T-helper 17 cell (primary cell): ENCODE results near the gene PDGFRB. TPM values are rescaled to one million over a fixed set of nuclear protein-coding genes. Genes with fewer than 3 reads are reported as not detected.
"Not testable (repeated sequence)": the region's sequence is repeated elsewhere in the genome, so short reads cannot be mapped to it uniquely, and the experiment has no call there.

Experiments
- ATAC-seq: fragments of 150-1000 bp; cut with Tn5 transposase; 2 replicates; pipeline ENCODE4 v1.10.0; 2021; ENCODE audit warnings: mild to moderate bottlenecking, moderate library complexity
- DNase-seq, 3 donors: peaks; one replicate each; pipeline versions ENCODE4 v3.0.0 to v3.0.0-alpha.2; 2020 to 2021
- H3K9me3 ChIP-seq: one replicate; pipeline ENCODE4 v1.7.0; 2013; ENCODE audit warnings: low read length, mild to moderate bottlenecking; ENCODE audit not compliant: control insufficient read depth, poor library complexity, severe bottlenecking
- H3K27ac Mint-ChIP-seq: one replicate; pipeline ENCODE4 v1.8.0; 2022; ENCODE audit warnings: mild to moderate bottlenecking, moderate library complexity, mixed read lengths
- H3K27me3 Mint-ChIP-seq: one replicate; pipeline ENCODE4 v1.8.0; 2022; ENCODE audit warnings: mixed read lengths
- H3K36me3 Mint-ChIP-seq: one replicate; pipeline ENCODE4 v1.8.0; 2022; ENCODE audit warnings: low read depth, mixed read lengths
- H3K4me1 Mint-ChIP-seq: one replicate; pipeline ENCODE4 v1.8.0; 2022; ENCODE audit warnings: mild to moderate bottlenecking, mixed read lengths
- H3K4me3 Mint-ChIP-seq: one replicate; pipeline ENCODE4 v1.8.0; 2022; ENCODE audit warnings: mild to moderate bottlenecking, moderate library complexity, mixed read lengths
- total RNA-seq, 4 donors: library from RNA in 2 of 4; stranded (reverse) in 2 of 4; gene quantifications; one replicate each; pipeline ENCODE4 v1.2.3 and lab custom pipeline; 2022 to 2026

The PDGFRB gene
- total RNA-seq, 2 donors from 2014 or later: 0.57 TPM; not detected in 1

GRCh38 chr5:150101023-150101422 lies 54.6 kb downstream of the PDGFRB start:
- Mint-ChIP-seq H3K27me3 (no peaks in the 10 kb centered on the region), H3K27ac (no peak overlapping the region), H3K36me3 (peaks cover 2% of the 10 kb centered on the region), H3K4me3 (no peak overlapping the region), H3K4me1 (peaks cover 4% of the 10 kb centered on the region)
- DNase-seq: no peak
- peaks cover 3% of the 10 kb centered on the region for H3K9me3 ChIP-seq
- ATAC-seq: no peak

- DNase-seq: no peak
- no peak overlapping the region for H3K4me3 Mint-ChIP-seq
- peaks cover 3% of the 10 kb centered on the region for H3K9me3 ChIP-seq
- H3K4me1 Mint-ChIP-seq: no peaks in the 10 kb centered on the region
- no peaks in the 10 kb centered on the region for H3K36me3 Mint-ChIP-seq
- ATAC-seq: no peak
- H3K27ac Mint-ChIP-seq: no peak overlapping the region
- peaks cover 16% of the 10 kb centered on the region for H3K27me3 Mint-ChIP-seq
Measured at GRCh38 chr5:150097152-150097551, 58.5 kb downstream of the PDGFRB start.

- Mint-ChIP-seq H3K27me3 (peaks cover 47% of the 10 kb centered on the region), H3K27ac (no peak overlapping the region), H3K4me1 (no peaks in the 10 kb centered on the region), H3K36me3 (peaks cover 2% of the 10 kb centered on the region), H3K4me3 (no peak overlapping the region)
- no peaks in the 10 kb centered on the region for H3K9me3 ChIP-seq
- DNase-seq (no peak), ATAC-seq (no peak)
Measured at GRCh38 chr5:150092159-150092787, 63.4 kb downstream of the PDGFRB start.

- Mint-ChIP-seq H3K4me1 (peaks cover 12% of the 10 kb centered on the region), H3K4me3 (peak within 1 kb of the TSS; percentile 61), H3K36me3 (peaks cover 5% of the 10 kb centered on the region), H3K27me3 (peaks cover 74% of the 10 kb centered on the region), H3K27ac (no peak within 1 kb of the TSS)
- DNase-seq (no peak), ATAC-seq (no peak)
- H3K9me3 ChIP-seq: no peaks in the 10 kb centered on the region
Measured at GRCh38 chr5:150085950-150086715, 69.5 kb downstream of the PDGFRB start, which contains the start of gene CSF1R. CSF1R (minus strand) TSS chr5:150086554; CDS start chr5:150086427, 127 bp downstream.

- H3K4me3 Mint-ChIP-seq: peak overlapping the region; percentile 61
- no peak overlapping the region for H3K27ac Mint-ChIP-seq
- DNase-seq (no peak), ATAC-seq (no peak)
- peaks cover 74% of the 10 kb centered on the region for H3K27me3 Mint-ChIP-seq
- no peaks in the 10 kb centered on the region for H3K9me3 ChIP-seq
- H3K4me1 Mint-ChIP-seq: peaks cover 12% of the 10 kb centered on the region
- H3K36me3 Mint-ChIP-seq: peaks cover 5% of the 10 kb centered on the region
Measured at GRCh38 chr5:150085191-150085912, 70.3 kb downstream of the PDGFRB start.

GRCh38 chr5:150084754-150085153 lies 70.9 kb downstream of the PDGFRB start:
- H3K27me3 Mint-ChIP-seq: peaks cover 76% of the 10 kb centered on the region
- not testable (repeated sequence) for ATAC-seq, H3K27ac Mint-ChIP-seq, H3K4me3 Mint-ChIP-seq, H3K36me3 Mint-ChIP-seq, H3K9me3 ChIP-seq, DNase-seq
- H3K4me1 Mint-ChIP-seq: peaks cover 12% of the 10 kb centered on the region

GRCh38 chr5:150082889-150083288 lies 72.8 kb downstream of the PDGFRB start:
- Mint-ChIP-seq H3K4me1 (peaks cover 12% of the 10 kb centered on the region), H3K36me3 (peaks cover 7% of the 10 kb centered on the region), H3K4me3 (no peak overlapping the region), H3K27me3 (peaks cover 80% of the 10 kb centered on the region), H3K27ac (no peak overlapping the region)
- no peaks in the 10 kb centered on the region for H3K9me3 ChIP-seq
- no peak for DNase-seq
- ATAC-seq: no peak

- H3K9me3 ChIP-seq: no peaks in the 10 kb centered on the region
- no peak for DNase-seq
- Mint-ChIP-seq H3K4me1 (peaks cover 12% of the 10 kb centered on the region), H3K4me3 (no peak overlapping the region), H3K27me3 (peaks cover 75% of the 10 kb centered on the region), H3K27ac (no peak overlapping the region), H3K36me3 (peaks cover 7% of the 10 kb centered on the region)
- no peak for ATAC-seq
Measured at GRCh38 chr5:150082374-150082773, 73.3 kb downstream of the PDGFRB start.

- peaks cover 68% of the 10 kb centered on the region for H3K27me3 Mint-ChIP-seq
- H3K4me3 Mint-ChIP-seq: no peak overlapping the region
- peaks cover 7% of the 10 kb centered on the region for H3K36me3 Mint-ChIP-seq
- ATAC-seq (peak; percentile 48), DNase-seq (no peak)
- no peaks in the 10 kb centered on the region for H3K9me3 ChIP-seq
- no peak overlapping the region for H3K27ac Mint-ChIP-seq
- H3K4me1 Mint-ChIP-seq: peaks cover 12% of the 10 kb centered on the region
Measured at GRCh38 chr5:150081541-150082283, 73.9 kb downstream of the PDGFRB start.

GRCh38 chr5:150080696-150081435 lies 74.8 kb downstream of the PDGFRB start:
- no peak for ATAC-seq
- peaks cover 12% of the 10 kb centered on the region for H3K4me1 Mint-ChIP-seq
- H3K4me3 Mint-ChIP-seq: no peak overlapping the region
- DNase-seq: no peak
- H3K36me3 Mint-ChIP-seq: peaks cover 7% of the 10 kb centered on the region
- peaks cover 60% of the 10 kb centered on the region for H3K27me3 Mint-ChIP-seq
- H3K27ac Mint-ChIP-seq: no peak overlapping the region
- no peaks in the 10 kb centered on the region for H3K9me3 ChIP-seq

- peaks cover 12% of the 10 kb centered on the region for H3K4me1 Mint-ChIP-seq
- DNase-seq (no peak), ATAC-seq (no peak)
- H3K36me3 Mint-ChIP-seq: peaks cover 4% of the 10 kb centered on the region
- no peaks in the 10 kb centered on the region for H3K9me3 ChIP-seq
- no peak overlapping the region for H3K4me3 Mint-ChIP-seq
- H3K27me3 Mint-ChIP-seq: peaks cover 53% of the 10 kb centered on the region
- no peak overlapping the region for H3K27ac Mint-ChIP-seq
Measured at GRCh38 chr5:150079909-150080461, 75.7 kb downstream of the PDGFRB start.
